PC-3 (cell line): ENCODE measurements around the gene ISG20. TPM values are rescaled to one million over a fixed set of nuclear protein-coding genes. Genes with fewer than 3 reads are reported as not detected.

Experiments used
- ATAC-seq: fragments of 200-7000 bp; cut with Tn5 transposase; 2 replicates; pipeline ENCODE4 v1.9.1; 2020; ENCODE audit warnings: mild to moderate bottlenecking, moderate library complexity
- BruUV-seq: library from RNA; stranded (reverse); fragments of 400-500 nt; replicated peaks from 2 replicates; lab custom pipeline; 2021; lab: Mats Ljungman, UMichigan
- CTCF ChIA-PET: fragments of 300-600 bp; sonication (Branson Sonifier 250); formaldehyde crosslinking; loops from one replicate; lab custom pipeline; 2022; ENCODE audit warnings: antibody characterized with exemption; lab: Charles Lee
- POLR2A ChIA-PET: fragments of 300-600 bp; sonication (Branson Sonifier 250); formaldehyde crosslinking; loops from one replicate; lab custom pipeline; 2022; ENCODE audit warnings: antibody characterized with exemption; ENCODE audit not compliant: unreplicated experiment; lab: Charles Lee
- DNase-seq: peaks from one replicate; pipeline ENCODE4 v3.0.0-alpha.2; 2015
- H2AFZ ChIP-seq: fragments of 300-600 bp; sonication (generic); 2 replicates; pipeline ENCODE4 v1.6.0; 2016; ENCODE audit warnings: antibody characterized with exemption, low read length
- H3F3A ChIP-seq: fragments of 300-600 bp; sonication (generic); one replicate; pipeline ENCODE4 v1.6.0; 2017; ENCODE audit warnings: antibody characterized with exemption, low read length, control low read depth, mild to moderate bottlenecking; ENCODE audit not compliant: unreplicated experiment
- H3K27ac ChIP-seq: fragments of 300-600 bp; sonication (generic); 2 replicates; pipeline ENCODE4 v1.5.1; 2016; ENCODE audit warnings: mild to moderate bottlenecking, low read length
- H3K27me3 ChIP-seq: fragments of 300-600 bp; sonication (generic); 2 replicates; pipeline ENCODE4 v1.6.1; 2016; ENCODE audit warnings: low read length, mixed read lengths
- H3K36me3 ChIP-seq: fragments of 300-600 bp; sonication (generic); 2 replicates; pipeline ENCODE4 v1.6.1; 2016; ENCODE audit warnings: low read depth, mixed run types, low read length, mixed read lengths
- H3K4me1 ChIP-seq: fragments of 300-600 bp; sonication (generic); 2 replicates; pipeline ENCODE4 v1.5.1; 2016; ENCODE audit warnings: low read length; ENCODE audit not compliant: insufficient read depth
- H3K4me2 ChIP-seq: fragments of 300-600 bp; sonication (generic); 2 replicates; pipeline ENCODE4 v1.6.0; 2016; ENCODE audit warnings: low read length
- H3K4me3 ChIP-seq: fragments of 300-600 bp; sonication (generic); 2 replicates; pipeline ENCODE4 v1.5.1; 2016; ENCODE audit warnings: mild to moderate bottlenecking, low read length, mixed read lengths
- H3K79me2 ChIP-seq: fragments of 300-600 bp; sonication (generic); 2 replicates; pipeline ENCODE4 v1.6.1; 2017; ENCODE audit warnings: low read length, mixed read lengths
- H3K9ac ChIP-seq: fragments of 300-600 bp; sonication (generic); 2 replicates; pipeline ENCODE4 v1.6.0; 2016; ENCODE audit warnings: mild to moderate bottlenecking, low read length
- H3K9me2 ChIP-seq: fragments of 300-600 bp; sonication (generic); replicated peaks from 2 replicates; pipeline ENCODE4 v1.6.1; 2016; ENCODE audit warnings: mixed run types, low read length, mixed read lengths
- H3K9me3 ChIP-seq: fragments of 300-600 bp; sonication (generic); 2 replicates; pipeline ENCODE4 v1.6.1; 2016; ENCODE audit warnings: low read length, mixed read lengths
- H4K20me1 ChIP-seq: fragments of 300-600 bp; sonication (generic); 2 replicates; pipeline ENCODE4 v1.6.1; 2016; ENCODE audit warnings: low read length, mixed read lengths
- EZH2 ChIP-seq: fragments of 300-600 bp; sonication (generic); IDR thresholded peaks from one replicate; pipeline ENCODE4 v1.6.1; 2017; ENCODE audit warnings: antibody characterized with exemption, mild to moderate bottlenecking, low read length; ENCODE audit not compliant: unreplicated experiment
- EZH2phosphoT487 ChIP-seq: fragments of 300-600 bp; sonication (generic); IDR thresholded peaks from 2 replicates; pipeline ENCODE4 v1.6.1; 2018; ENCODE audit warnings: mild to moderate bottlenecking, antibody characterized with exemption, low read length, borderline replicate concordance
- intact Hi-C: fragments of 100-400 bp; cut with micrococcal nuclease; formaldehyde crosslinking; loops from 2 replicates; pipeline ENCODE4 v1.9.0; 2023
- total RNA-seq: library from RNA; depleted of rRNA; stranded (reverse); fragments of >200 nt; gene quantifications from 2 replicates; pipeline ENCODE4 v1.2.3, GENCODE V29; 2014
- TF ChIP-seq, protein P1 (sequence below): fragments of 300-600 bp; sonication (generic); conservative IDR thresholded peaks from 2 replicates; pipeline ENCODE4 v1.5.1; 2017; ENCODE audit warnings: antibody characterized with exemption, low read depth, mild to moderate bottlenecking, low read length

The ISG20 gene
- total RNA-seq, 1 experiment from 2014 or later, result 64.0 TPM

DNA sequence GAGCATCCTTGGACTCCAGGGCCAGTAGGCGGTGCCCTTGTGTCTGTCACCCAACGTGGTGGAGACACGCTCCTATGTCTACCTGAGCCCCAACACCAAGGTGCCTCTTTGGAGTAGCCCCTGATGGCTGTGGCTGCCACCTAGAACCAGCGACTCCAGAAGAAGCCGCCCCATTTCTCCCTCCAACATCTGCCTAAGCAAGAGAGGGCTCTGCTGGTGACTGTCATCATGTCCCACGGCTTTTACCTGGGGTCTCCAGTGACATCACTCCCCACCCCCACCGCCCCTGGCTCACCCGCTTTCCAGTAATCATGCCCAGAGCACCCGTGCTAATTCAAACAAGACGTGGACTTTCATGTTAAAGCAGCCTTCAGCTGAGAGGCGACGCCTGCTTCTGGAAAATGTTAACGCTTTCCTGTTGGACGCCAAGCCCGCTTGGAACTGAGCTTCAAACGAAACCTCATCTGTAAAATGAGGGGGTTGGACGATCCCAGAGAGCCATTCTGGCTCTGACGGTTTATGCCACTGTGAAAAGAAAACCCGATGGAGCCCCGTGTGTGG, 57.0 kb downstream of the ISG20 start:
- H2AFZ ChIP-seq, result no peak overlapping the region
- CTCF ChIA-PET, result no interaction called here
- intact Hi-C loops, result no loop called here
- POLR2A ChIA-PET, result no interaction called here
- H3K79me2 ChIP-seq, result no peaks in the 10 kb centered on the region
- no peaks in the 10 kb centered on the region for H3K36me3 ChIP-seq
- no peaks in the 10 kb centered on the region for H3K9me2 ChIP-seq
- no peaks in the 10 kb centered on the region for H3K4me1 ChIP-seq
- no peaks in the 10 kb centered on the region for H3K9me3 ChIP-seq
- no peak overlapping the region for H3K9ac ChIP-seq
- H3K4me2 ChIP-seq, result no peak overlapping the region
- TF ChIP-seq, protein P1, sequence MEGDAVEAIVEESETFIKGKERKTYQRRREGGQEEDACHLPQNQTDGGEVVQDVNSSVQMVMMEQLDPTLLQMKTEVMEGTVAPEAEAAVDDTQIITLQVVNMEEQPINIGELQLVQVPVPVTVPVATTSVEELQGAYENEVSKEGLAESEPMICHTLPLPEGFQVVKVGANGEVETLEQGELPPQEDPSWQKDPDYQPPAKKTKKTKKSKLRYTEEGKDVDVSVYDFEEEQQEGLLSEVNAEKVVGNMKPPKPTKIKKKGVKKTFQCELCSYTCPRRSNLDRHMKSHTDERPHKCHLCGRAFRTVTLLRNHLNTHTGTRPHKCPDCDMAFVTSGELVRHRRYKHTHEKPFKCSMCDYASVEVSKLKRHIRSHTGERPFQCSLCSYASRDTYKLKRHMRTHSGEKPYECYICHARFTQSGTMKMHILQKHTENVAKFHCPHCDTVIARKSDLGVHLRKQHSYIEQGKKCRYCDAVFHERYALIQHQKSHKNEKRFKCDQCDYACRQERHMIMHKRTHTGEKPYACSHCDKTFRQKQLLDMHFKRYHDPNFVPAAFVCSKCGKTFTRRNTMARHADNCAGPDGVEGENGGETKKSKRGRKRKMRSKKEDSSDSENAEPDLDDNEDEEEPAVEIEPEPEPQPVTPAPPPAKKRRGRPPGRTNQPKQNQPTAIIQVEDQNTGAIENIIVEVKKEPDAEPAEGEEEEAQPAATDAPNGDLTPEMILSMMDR, result no peak
- TF ChIP-seq EZH2phosphoT487 (no peak), EZH2 (no peak)
- peaks cover 50% of the 10 kb centered on the region for H3K27me3 ChIP-seq
- BruUV-seq, result no TSS peak
- no peaks in the 10 kb centered on the region for H4K20me1 ChIP-seq
- H3F3A ChIP-seq, result no peaks in the 10 kb centered on the region
- no peak overlapping the region for H3K4me3 ChIP-seq
- H3K27ac ChIP-seq, result no peak overlapping the region
- no peak for ATAC-seq
- no peak for DNase-seq

DNA sequence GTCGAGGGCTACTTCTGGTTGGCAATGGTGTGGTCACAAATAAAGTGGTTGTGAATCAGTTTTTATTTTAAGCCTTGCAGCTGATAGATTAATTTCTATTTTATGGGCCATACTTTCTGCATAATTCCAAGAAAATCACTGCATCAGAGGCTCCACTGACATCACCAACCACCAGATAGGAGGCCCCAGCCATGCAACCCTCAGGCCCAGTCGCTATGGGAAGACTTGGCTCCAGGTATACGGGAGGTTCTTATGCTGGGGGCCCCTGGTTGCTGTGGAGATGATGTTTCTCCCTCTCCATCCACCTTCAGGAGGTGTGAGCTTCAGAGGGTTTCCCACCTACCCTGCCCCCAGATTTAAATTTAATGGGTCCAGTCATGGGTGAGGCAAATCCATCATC, 57.4 kb downstream of the ISG20 start:
- no peaks in the 10 kb centered on the region for H3K9me2 ChIP-seq
- H4K20me1 ChIP-seq, result no peaks in the 10 kb centered on the region
- H3K79me2 ChIP-seq, result no peaks in the 10 kb centered on the region
- no peak overlapping the region for H3K4me3 ChIP-seq
- no TSS peak for BruUV-seq
- H2AFZ ChIP-seq, result no peak overlapping the region
- TF ChIP-seq, protein P1, result no peak
- TF ChIP-seq EZH2 (no peak), EZH2phosphoT487 (no peak)
- no peaks in the 10 kb centered on the region for H3F3A ChIP-seq
- DNase-seq (no peak), ATAC-seq (no peak)
- intact Hi-C loops, result no loop called here
- H3K9me3 ChIP-seq, result no peaks in the 10 kb centered on the region
- no peak overlapping the region for H3K4me2 ChIP-seq
- CTCF ChIA-PET, result no interaction called here
- H3K9ac ChIP-seq, result no peak overlapping the region
- POLR2A ChIA-PET, result no interaction called here
- H3K4me1 ChIP-seq, result no peaks in the 10 kb centered on the region
- no peaks in the 10 kb centered on the region for H3K36me3 ChIP-seq
- H3K27ac ChIP-seq, result no peak overlapping the region
- H3K27me3 ChIP-seq, result peaks cover 50% of the 10 kb centered on the region

DNA sequence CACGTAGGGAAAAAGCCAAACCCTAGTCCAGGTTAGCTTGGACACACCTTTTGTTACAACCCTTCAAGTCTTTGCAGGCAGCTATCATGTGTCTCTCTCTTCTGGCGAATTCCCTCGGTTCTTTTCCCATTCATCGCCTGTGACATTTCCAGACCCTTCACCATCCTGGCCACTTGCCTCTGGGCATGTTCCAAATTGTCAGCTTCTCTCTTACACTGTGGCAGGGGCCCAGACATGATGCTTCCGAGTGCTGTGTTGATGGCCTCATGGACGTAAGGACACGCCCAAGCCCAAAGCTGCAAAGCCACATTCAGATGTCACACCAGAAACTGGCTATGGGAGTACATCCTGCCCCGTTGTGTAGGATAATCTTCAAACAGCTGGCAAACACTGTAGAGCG, 58.5 kb downstream of the ISG20 start:
- H3K27me3 ChIP-seq, result peaks cover 50% of the 10 kb centered on the region
- no peak overlapping the region for H2AFZ ChIP-seq
- no peaks in the 10 kb centered on the region for H4K20me1 ChIP-seq
- no peaks in the 10 kb centered on the region for H3K9me3 ChIP-seq
- no peaks in the 10 kb centered on the region for H3K36me3 ChIP-seq
- no peak overlapping the region for H3K4me3 ChIP-seq
- DNase-seq (no peak), ATAC-seq (no peak)
- TF ChIP-seq, protein P1, result no peak
- no peak for TF ChIP-seq EZH2
- no peak for TF ChIP-seq EZH2phosphoT487
- no peak overlapping the region for H3K4me2 ChIP-seq
- no peaks in the 10 kb centered on the region for H3K4me1 ChIP-seq
- ChIA-PET CTCF (interaction anchor here (0.5 kb wide), 1 partner anchor 280 kb away, joined by 3 read pairs; no protein-coding TSS in a partner anchor), POLR2A (no interaction called here)
- no peak overlapping the region for H3K27ac ChIP-seq
- H3K9me2 ChIP-seq, result no peaks in the 10 kb centered on the region
- H3F3A ChIP-seq, result no peaks in the 10 kb centered on the region
- no TSS peak for BruUV-seq
- no peaks in the 10 kb centered on the region for H3K79me2 ChIP-seq
- intact Hi-C loops, result no loop called here
- no peak overlapping the region for H3K9ac ChIP-seq
